H54 (cell line): ENCODE measurements around the gene ABHD17C.

Source experiments
- DNase-seq: peaks from one replicate; pipeline ENCODE4 v3.0.0; 2011; ENCODE audit warnings: low spot score, mixed read lengths; ENCODE audit not compliant: insufficient read length
- FAIRE-seq: peaks from 3 replicates; lab custom pipeline; 2011; peaks lifted over from hg19 to GRCh38; lab: Jason Lieb, UNC
- POLR2A ChIP-seq: IDR thresholded peaks from 2 replicates; pipeline ENCODE4 v1.6.1; 2011; ENCODE audit warnings: low read depth, mild to moderate bottlenecking, low read length

The ABHD17C gene

GRCh38 chr15:80699981-80700380 is 4.9 kb downstream of the ABHD17C start:
- DNase-seq (no peak), FAIRE-seq (no peak)
- TF ChIP-seq POLR2A: no peak

DNA sequence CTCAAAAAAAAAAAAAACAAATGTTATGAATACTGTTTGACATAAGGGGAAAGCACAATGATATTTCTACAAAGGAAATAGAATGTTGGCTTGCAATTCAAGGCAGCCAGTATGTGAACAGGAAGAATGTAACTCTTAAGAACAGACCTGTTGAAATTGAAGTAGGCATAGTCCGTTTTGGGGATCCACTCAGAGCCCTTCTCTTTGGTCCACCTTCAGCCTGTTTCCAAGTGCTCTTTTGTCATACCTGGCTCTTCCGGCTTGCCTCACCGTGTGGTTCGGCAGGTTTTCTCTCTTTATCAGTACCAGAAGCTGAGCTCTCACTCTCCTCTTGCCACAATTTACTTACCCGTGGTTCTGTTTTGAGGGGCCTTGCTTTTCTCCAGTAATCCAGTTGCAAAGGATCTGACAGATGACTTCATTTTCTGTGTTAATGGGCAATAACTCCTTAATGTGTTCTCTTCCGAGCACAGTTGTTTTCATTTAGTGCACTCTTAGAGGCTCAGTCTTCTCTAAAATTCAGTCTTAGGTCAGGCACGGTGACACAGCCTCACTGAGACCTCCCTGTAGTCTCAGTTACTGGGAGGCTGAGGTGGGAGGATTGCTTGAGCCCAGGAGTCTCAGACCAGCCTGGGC is 6.7 kb downstream of the ABHD17C start:
- DNase-seq: no peak
- FAIRE-seq: no peak
- no peak for TF ChIP-seq POLR2A

DNA sequence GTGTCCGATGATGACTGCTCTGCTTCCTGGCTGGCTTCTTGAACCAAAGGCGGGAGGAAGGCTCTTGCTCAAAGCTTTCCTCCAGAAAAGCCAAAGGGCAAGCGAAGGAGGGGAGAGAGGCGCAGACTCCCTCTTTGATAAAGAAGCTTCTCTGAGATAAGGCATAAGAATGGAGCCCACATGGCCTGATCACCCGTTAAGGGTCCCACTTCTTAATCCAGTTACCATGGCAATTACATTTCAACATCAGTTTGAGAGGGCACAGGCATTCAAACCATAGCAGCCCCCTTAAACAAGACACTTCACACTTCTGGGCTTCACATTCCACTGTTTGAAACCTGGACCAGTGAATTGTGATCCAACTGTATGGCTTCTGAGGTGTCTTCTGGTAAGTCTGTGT is 8.0 kb downstream of the ABHD17C start:
- FAIRE-seq (no peak), DNase-seq (no peak)
- no peak for TF ChIP-seq POLR2A

DNA sequence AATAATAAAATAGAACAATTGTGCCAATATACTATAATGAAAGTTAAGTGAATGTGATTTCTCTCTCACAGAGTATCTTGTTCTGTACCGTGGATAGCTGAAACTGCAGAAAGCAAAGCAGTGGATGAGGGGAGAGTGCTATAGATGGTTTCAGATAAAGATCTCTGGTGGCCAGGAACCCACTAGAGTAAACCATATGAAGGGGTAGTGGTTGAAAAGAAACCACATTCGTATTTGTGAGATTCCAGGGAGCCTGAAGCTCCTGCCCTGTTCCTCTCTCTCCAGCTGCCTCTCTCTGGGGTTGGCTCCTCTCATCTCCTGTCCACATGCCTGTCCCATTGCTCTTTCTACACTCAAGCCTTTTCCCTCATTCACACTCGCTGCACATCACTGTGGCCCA is 8.9 kb downstream of the ABHD17C start:
- no peak for TF ChIP-seq POLR2A
- no peak for FAIRE-seq
- DNase-seq: no peak

GRCh38 chr15:80706161-80706560 is 11.1 kb downstream of the ABHD17C start:
- no peak for TF ChIP-seq POLR2A
- FAIRE-seq: no peak
- DNase-seq: no peak

GRCh38 chr15:80709542-80709941 is 14.4 kb downstream of the ABHD17C start:
- no peak for TF ChIP-seq POLR2A
- DNase-seq: no peak
- FAIRE-seq: no peak

DNA sequence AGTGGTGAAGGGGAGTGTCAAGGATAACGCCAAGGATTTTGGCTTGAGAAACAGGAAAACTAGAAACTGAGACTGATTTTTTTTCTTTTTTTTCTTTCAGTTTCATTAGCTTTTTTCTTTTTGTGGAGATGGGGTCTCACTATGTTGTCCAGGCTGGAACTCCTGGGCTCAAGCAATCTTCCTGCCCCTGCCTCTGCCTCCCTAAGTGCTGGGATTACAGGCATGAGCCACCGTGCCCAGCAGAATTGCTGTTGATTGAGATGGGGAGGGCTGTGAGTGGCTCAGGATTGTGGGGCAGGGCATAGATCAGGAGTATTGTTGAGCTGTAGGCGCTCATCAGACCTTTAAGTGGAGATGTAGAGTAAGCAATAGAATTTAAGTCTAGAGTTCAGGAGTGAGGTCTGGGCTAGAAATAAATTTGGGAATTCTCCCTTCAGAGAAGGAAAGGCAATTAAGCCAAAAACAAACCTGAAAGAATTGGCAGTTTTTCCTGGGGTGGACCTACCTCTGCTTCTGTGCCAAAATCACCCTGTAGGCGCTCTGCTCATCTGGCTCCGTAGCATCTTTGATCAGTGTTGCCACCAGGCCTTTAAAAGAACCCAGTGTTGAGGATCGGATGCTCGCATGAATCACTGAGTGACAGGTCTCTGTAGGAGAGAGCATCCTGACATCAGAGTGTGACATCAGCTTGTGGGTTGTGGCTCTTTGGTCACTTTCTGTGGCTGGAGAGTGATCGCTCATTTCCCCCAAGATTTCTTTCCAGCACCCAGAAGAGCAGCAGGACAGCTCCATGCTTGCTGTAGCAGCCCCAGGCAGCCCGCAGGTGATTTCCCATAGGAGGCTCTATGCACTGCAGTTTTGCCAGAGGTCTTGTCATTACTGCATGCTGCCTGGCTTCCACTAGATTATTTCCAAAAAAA is 15.8 kb downstream of the ABHD17C start:
- no peak for DNase-seq
- no peak for TF ChIP-seq POLR2A
- no peak for FAIRE-seq

GRCh38 chr15:80711886-80712285 is 16.8 kb downstream of the ABHD17C start:
- DNase-seq (no peak), FAIRE-seq (no peak)
- no peak for TF ChIP-seq POLR2A

DNA sequence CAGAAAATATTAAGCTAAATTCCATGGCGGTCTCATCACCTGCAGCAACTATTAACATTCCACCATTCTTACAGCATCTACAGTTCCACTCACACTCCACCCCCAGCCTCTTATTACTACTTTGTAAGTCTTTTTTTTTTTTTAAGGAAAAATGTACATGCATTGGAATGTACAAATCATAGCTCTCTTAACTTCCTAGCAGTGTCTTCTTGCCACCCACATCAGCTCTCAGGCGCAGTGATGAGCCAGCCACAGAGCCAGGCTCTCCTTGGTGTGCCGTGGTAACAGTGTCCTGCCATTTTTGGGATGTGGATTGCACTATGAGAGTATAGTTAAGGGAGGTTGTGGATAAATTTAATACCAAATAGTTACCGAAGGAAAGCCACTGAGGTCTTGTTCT is 17.8 kb downstream of the ABHD17C start:
- FAIRE-seq: no peak
- no peak for DNase-seq
- TF ChIP-seq POLR2A: no peak

- DNase-seq (no peak), FAIRE-seq (no peak)
- no peak for TF ChIP-seq POLR2A
Measured at GRCh38 chr15:80721476-80721875, 26.4 kb downstream of the ABHD17C start.

GRCh38 chr15:80722811-80723210 is 27.7 kb downstream of the ABHD17C start:
- FAIRE-seq (no peak), DNase-seq (no peak)
- no peak for TF ChIP-seq POLR2A

DNA sequence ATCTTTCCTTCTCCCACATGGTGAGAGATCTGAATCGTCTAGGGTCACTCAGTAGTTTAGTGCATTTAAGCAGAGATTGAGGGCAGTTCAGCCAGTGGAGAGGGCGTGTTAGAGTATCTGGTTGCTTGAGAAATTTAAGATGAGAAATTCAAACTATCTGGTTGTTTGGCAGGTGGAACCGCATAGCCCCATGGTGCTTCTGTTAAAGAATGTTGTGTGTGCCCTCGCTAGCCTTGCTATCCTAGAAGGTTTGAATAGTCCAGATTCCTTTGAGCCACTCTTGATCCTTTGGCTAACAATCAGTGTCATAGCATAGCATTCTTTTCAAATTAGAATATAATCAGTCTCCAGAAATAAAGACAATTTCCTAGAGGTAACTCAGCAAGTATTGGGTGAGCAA is 32.1 kb downstream of the ABHD17C start:
- TF ChIP-seq POLR2A: no peak
- DNase-seq (no peak), FAIRE-seq (no peak)

DNA sequence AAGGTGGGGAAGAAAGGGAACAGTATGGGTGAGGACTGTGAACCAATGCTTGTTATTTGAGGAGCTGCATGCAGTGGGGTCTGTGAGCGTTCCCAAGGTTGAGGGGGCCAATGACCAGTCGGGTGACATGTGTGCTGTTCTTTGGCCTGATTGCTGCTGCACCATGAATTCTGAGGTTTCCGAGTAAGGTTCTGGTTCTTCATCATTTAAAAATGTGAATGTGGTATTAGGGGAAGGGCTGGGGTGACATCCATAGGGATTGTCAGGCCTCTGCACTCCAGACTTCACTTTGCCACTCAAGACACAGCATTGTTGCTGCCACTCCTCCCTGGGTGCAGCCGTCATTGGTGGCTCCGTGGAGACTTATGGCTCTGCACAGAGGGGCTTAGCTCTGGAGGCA is 32.5 kb downstream of the ABHD17C start:
- TF ChIP-seq POLR2A: no peak
- DNase-seq: no peak
- FAIRE-seq: no peak

GRCh38 chr15:80730387-80730786 is 35.3 kb downstream of the ABHD17C start:
- TF ChIP-seq POLR2A: no peak
- no peak for DNase-seq
- no peak for FAIRE-seq

GRCh38 chr15:80730926-80731325 is 35.8 kb downstream of the ABHD17C start:
- no peak for DNase-seq
- FAIRE-seq: no peak
- TF ChIP-seq POLR2A: no peak
